HG02981 (cell line): ENCODE data around the gene MRPL40.
"Not testable (repeated sequence)": the region's sequence is repeated elsewhere in the genome, so short reads cannot be mapped to it uniquely, and the experiment has no call there.

Experiments
- ATAC-seq: cut with Tn5 transposase; IDR thresholded peaks from one replicate; pipeline ENCODE4 v1.9.1; 2021; ENCODE audit warnings: mild to moderate bottlenecking, moderate library complexity; ENCODE audit not compliant: unreplicated experiment

The MRPL40 gene

DNA sequence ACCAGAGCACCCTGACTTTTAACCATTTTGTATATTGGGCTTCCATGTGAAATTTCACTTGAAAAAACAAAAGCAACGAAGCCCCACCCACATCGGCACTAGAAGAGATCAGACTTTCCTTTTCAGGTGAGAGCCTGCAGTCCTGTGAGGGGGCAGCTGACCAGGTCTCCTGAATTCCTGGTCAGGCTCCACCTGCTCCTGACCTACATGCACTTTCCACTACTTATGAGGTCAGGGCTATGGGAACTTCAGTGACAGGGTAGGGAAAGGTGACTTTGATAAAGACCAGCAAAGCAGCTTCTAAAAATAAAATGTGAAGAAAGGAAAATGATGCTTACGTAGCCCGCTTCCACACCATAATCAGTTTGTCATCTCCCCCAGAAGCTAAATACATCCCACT is 25.5 kb upstream of the MRPL40 start:
- no peak for ATAC-seq

- no peak for ATAC-seq
Measured at GRCh38 chr22:19407649-19408606, 24.4 kb upstream of the MRPL40 start.

GRCh38 chr22:19410941-19411689 is 21.2 kb upstream of the MRPL40 start:
- no peak for ATAC-seq

- ATAC-seq: no peak
Measured at GRCh38 chr22:19411690-19412045, 20.7 kb upstream of the MRPL40 start.

GRCh38 chr22:19412478-19412877 is 19.9 kb upstream of the MRPL40 start:
- no peak for ATAC-seq

GRCh38 chr22:19412923-19413322 is 19.4 kb upstream of the MRPL40 start:
- ATAC-seq: no peak

DNA sequence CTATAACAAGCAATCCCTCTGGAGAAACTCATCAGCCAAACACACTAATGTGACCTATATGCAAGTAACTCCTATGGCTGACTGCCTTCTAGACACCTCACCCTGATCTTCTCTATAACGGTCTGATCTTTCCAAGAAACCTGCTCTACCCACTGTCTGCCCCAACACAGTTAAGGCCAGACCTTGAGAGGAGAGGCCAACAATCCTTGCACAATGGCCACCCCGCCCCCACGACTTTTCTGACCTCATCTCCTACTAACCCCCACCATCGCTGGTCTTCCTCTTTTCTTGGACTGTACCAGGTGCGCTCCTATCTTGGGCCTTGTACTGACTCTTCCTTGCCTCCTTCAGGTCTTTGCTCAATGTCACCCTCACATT is 13.3 kb upstream of the MRPL40 start:
- ATAC-seq: no peak

GRCh38 chr22:19419464-19420178 is 12.7 kb upstream of the MRPL40 start:
- ATAC-seq: no peak

DNA sequence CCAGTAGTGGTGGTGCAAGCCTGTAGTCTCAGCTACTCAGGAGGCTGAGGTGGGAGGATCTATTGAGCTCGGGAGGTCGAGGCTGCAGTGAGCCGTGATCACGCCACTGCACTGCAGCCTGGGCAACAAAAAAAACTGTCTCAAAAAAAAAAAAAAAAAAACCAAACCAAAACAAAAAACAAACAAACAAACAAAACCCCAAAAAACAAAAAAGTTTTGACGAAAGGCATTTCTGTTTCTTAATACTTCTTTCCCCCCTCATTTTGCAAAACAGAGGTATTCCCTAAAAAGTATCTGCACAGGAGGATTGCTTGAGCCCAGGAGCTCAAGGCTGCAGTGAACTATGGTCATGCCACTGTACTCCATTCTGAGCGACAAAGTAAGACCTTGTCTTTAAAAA is 12.0 kb upstream of the MRPL40 start:
- no peak for ATAC-seq

DNA sequence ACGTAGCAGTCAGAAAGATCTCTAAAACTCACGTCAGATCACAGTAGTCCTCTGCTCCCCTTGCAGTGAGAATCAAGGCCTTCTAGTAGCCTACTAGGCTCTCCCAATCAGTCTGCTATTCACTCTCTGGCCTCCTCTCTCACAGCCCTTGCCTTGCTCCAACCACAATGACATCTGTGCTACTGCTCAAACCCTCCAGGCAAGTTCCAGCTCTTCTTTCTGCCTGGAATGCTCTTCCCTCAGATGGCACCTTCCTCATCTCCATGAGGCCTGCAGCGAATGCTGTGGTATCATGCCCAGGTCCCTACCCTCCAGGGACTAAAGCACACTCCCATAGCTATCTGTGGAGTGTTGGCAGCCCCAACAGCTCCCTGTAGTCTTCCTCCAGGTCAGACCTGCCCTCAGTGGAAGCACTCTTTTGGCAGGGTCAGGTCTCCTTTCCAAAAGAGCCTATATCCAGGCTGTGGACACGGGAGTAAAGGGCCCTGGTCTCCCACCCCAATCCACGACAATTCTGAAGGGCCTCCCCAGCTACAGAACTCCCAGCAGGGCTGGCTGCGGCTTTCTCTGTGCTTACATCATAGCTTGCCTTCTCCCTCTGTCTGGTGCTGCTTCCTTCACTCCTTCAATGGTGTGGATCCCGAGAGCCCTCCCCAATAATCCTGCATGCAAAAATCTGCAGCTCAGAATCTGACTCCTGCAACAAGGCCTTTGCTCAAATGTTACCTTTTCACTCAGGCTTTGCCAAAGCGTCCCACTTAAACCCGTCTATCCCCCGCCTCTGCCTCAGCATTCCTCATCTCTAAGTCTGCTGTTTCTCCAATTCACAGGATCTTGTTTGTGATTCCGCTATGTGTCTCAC is 9.7 kb upstream of the MRPL40 start:
- ATAC-seq: no peak

GRCh38 chr22:19424186-19424500 is 8.2 kb upstream of the MRPL40 start:
- ATAC-seq: no peak

DNA sequence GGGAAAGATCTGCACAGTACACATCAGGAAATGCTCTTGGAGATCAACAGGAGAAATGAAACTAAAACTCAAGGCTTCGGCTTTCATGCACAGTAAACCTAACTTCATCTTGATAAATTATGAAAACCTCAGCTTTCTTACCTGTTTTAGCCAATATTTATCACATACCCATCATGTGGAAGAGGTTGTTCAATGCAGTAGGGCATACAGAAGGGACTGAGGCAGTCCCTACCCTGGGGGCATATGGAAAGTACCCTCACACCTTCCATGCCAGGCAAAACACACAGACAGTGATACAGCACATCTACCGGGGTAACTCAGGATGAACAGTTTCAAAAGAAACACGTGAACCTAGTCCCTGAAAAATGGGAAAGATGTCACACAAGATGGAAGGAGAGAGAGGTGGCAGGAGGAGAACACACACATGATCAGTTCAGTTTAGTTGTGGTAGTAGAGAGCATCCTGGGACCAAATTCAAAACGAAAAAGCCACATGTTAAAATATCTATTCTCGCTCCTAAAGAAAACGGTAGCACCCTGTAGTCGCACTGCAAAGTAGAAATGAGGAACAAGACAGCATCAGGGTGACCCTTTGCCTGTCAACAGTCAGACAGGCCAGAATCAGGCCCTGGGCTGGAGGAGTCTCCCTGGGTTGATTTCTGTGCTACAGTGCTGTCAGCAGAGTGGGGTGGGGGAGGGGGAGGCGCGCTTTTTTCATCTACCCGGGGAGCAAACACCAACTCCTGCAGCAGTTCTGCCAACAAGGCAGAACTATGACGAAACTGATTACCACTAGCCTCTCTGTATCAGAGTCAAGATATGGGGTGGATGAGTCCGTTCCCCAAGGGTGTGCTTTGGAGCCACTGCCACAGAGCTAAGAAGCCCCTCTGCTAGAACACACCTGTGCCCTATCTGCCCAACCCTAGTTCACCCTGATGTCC is 2.1 kb upstream of the MRPL40 start:
- no peak for ATAC-seq

- ATAC-seq: no peak
Measured at GRCh38 chr22:19430890-19431541, 1.3 kb upstream of the MRPL40 start.

DNA sequence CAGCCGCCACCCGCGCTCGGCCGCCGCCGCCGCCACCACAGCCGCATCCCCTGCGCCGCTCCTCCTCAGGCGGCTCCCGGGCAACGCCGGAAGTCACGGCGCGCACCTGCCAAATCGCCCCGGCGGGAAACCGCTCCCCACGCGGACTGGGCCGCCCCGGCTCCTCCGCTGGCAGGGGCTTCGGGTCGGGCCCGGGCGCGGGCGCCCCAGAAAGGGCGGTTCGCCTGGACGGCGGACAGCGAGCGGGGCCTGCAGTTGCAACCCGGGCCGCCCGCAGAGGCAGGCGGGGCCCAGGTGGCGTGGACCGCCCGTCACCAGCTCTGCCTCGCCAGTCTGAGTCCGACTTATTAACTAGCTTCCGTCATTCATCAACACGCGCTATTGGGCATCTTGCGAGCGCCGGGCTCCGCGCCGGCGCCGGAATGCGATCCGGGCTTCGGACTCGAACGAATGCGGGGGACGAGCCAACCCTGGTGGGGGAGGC is 654 bp upstream of the MRPL40 start, which contains the start of gene HIRA:
TSS of gene HIRA (minus strand) at position 85 of the 484 bp plus-strand sequence. CDS start 257 bp downstream, outside the sequence.
- peak; percentile 34 for ATAC-seq

DNA sequence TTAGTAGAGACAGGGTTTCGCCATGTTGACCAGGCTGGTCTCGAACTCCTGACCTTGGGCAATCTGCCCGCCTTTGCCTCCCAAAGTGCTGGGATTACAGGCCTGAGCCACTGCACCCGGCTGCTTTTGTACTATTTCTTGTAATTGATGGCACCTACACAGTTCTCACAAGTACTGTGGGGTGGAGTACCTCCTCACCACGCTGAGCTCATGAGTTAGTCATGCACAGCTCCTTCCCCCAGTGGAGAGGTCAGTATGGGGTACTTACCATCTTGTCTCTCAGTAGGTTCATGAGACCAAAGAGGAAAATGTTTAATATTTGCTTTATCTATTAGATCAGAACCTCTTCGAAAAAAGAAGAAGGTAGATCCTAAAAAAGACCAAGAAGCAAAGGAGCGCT is 2.1 kb downstream of the MRPL40 start:
- no peak for ATAC-seq

DNA sequence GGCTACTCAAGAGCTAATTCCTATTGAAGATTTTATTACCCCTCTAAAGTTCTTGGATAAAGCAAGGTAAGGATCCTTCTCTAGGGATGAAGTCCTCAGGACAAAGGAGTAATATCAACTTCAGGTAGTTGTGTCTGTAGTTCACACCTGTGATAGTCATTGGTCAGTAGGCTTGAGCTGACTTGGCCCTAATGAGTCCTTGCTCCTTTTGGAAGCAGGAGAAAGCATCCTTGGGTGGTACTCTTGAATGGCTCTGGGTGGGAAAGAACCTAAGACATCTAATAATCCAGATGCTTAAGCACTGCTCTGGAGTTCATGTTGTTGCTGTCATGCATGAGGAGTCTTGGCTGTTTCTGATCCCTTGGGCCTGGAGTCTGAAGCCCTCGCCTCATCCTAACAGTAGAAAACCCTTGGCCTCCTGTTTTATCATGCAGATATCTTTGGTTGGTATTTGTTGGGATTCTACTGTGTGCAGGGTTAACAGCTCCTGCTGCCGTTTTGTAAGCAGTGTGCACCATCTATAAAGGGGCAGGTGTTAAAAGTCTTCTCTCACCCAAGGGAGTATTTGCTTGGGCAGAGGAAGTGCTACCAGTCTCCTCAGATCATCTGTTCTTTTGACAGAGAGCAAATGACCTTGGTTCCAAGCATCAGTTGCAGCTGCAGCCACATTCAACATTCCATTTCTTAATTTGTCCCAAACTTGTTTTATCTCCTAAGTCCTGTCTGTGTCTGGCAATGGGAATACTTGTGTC is 2.7 kb downstream of the MRPL40 start:
- ATAC-seq: no peak

DNA sequence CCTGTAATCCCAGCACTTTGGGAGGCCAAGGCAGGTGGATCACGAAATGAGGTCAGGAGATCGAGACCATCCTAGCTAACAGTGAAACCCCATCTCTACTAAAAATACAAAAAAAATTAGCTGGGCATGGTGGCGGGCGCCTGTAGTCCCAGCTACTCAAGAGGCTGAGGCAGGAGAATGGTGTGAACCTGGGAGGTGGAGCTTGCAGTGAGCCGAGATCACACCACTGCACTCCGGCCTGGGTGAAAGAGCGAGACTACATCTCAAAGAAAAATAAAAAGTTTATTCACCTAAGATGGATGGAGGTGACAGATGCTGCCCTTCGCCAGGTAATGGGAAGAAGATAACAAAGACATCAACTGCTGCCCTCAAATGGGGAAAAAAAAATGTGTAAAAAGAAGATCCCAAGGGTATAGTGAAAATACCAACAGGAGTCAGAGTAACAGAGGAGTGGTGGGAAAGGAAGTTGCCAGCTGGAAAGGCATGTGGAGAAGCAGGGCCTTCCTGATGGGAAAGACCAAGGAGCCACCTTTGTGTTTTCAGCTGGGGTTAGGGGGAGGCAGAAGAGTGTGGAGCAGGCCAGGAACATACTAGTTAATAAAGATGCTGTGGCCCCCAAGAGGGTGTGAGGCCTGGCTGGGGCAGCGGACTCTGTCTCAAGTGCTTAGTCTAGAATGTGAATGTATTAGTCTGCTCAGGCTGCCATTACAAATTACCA is 4.3 kb downstream of the MRPL40 start:
- ATAC-seq: not testable (repeated sequence)
